ENCODE results near the gene TMEM63C. TPM values are rescaled to one million over a fixed set of nuclear protein-coding genes. Genes with fewer than 3 reads are reported as not detected.

TMEM63C gene
- total RNA-seq, 1 experiment from 2014 or later = 0.66 TPM

DNA sequence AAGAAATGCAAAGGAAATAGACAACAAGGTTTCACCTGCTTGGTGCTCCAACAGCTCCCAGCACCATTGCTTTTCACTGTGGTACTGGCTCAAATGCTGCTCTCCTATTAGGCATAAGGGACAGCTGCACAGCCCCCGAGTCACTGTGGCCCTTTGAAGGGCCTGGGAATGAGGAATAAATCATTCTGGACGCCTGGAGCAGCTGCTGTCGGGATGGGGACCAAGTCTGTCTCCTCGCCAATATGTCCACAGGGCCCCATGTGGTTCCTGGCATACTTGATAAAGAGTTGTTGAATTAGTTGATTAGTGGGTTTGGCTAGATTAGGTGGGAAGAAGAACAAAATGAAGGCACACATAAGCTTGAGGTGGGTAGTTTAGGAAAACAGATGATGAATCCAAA is 102.5 kb downstream of the TMEM63C start:
- Histone ChIP-seq H3K36me3 (peaks cover 2% of the 10 kb centered on the region), H3K27ac (no peak overlapping the region), H3K9me3 (replicated peaks) (no peaks in the 10 kb centered on the region), H3K27me3 (replicated peaks) (no peaks in the 10 kb centered on the region), H3K4me3 (no peak overlapping the region), H3K4me1 (replicated peaks) (no peaks in the 10 kb centered on the region)
- DNase-seq (ENCODE audit: low read depth in 1 of 2, low spot score in 2 of 2) = no peak

- Histone ChIP-seq H3K27me3 (replicated peaks) (no peaks in the 10 kb centered on the region), H3K4me3 (no peak overlapping the region), H3K27ac (no peak overlapping the region), H3K9me3 (replicated peaks) (no peaks in the 10 kb centered on the region), H3K36me3 (peaks cover 2% of the 10 kb centered on the region), H3K4me1 (replicated peaks) (no peaks in the 10 kb centered on the region)
- no peak for DNase-seq (ENCODE audit: low read depth in 1 of 2, low spot score in 2 of 2)
Measured at GRCh38 chr14:77284466-77284865, 102.9 kb downstream of the TMEM63C start.

- no peak for DNase-seq (ENCODE audit: low read depth in 1 of 2, low spot score in 2 of 2)
- Histone ChIP-seq H3K27me3 (replicated peaks) (no peaks in the 10 kb centered on the region), H3K9me3 (replicated peaks) (no peaks in the 10 kb centered on the region), H3K4me1 (replicated peaks) (no peaks in the 10 kb centered on the region), H3K4me3 (no peak overlapping the region), H3K27ac (no peak overlapping the region), H3K36me3 (peaks cover 2% of the 10 kb centered on the region)
Measured at GRCh38 chr14:77286576-77286975, 105.0 kb downstream of the TMEM63C start.

GRCh38 chr14:77290705-77291104 is 109.1 kb downstream of the TMEM63C start:
- Histone ChIP-seq H3K27ac (no peak overlapping the region), H3K4me1 (replicated peaks) (no peaks in the 10 kb centered on the region), H3K36me3 (no peaks in the 10 kb centered on the region; the same call in none of the 2 replicates), H3K27me3 (replicated peaks) (no peaks in the 10 kb centered on the region), H3K4me3 (no peak overlapping the region), H3K9me3 (replicated peaks) (no peaks in the 10 kb centered on the region)
- DNase-seq (ENCODE audit: low read depth in 1 of 2, low spot score in 2 of 2) = no peak

GRCh38 chr14:77296155-77296554 is 114.6 kb downstream of the TMEM63C start:
- Histone ChIP-seq H3K27ac (no peak overlapping the region), H3K9me3 (replicated peaks) (no peaks in the 10 kb centered on the region), H3K4me1 (replicated peaks) (peaks cover 3% of the 10 kb centered on the region; the same call in 1 of the 2 replicates), H3K4me3 (no peak overlapping the region), H3K27me3 (replicated peaks) (no peaks in the 10 kb centered on the region), H3K36me3 (0 out of 2 replicates have a peak, but pooled peaks cover 3% of the 10 kb centered on the region)
- DNase-seq (ENCODE audit: low read depth in 1 of 2, low spot score in 2 of 2) = no peak

- H3K27ac ChIP-seq = no peak overlapping the region
- no peak for DNase-seq (ENCODE audit: low read depth in 1 of 2, low spot score in 2 of 2)
- peaks cover 3% of the 10 kb centered on the region; the same call in 1 of the 2 replicates for H3K36me3 ChIP-seq
- H3K9me3 ChIP-seq (replicated peaks) = no peaks in the 10 kb centered on the region
- no peak overlapping the region for H3K4me3 ChIP-seq
- no peaks in the 10 kb centered on the region for H3K27me3 ChIP-seq (replicated peaks)
- peaks cover 5% of the 10 kb centered on the region; the same call in 1 of the 2 replicates for H3K4me1 ChIP-seq (replicated peaks)
Measured at GRCh38 chr14:77296906-77297305, 115.3 kb downstream of the TMEM63C start.

DNA sequence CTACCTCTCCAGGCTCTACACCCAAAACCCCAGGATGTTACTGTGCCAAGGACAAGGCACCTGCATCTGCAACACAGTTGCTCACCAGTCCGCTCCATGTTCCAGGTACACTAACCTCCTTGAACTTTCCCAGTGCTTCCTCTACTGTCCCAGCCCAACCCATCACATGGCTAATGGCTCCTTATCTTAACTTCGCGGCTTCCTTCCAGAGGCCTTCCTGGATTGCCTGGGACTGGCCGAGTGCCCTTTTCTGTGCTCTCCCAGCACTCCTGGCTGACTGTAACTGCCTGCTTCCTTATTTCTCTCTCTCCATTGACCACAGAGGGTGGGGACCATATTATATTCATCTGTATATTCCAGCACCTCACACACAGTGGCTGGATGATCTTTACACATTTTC is 118.2 kb downstream of the TMEM63C start:
- H3K27me3 ChIP-seq (replicated peaks) = no peaks in the 10 kb centered on the region
- peaks cover 3% of the 10 kb centered on the region; the same call in 1 of the 2 replicates for H3K36me3 ChIP-seq
- no peaks in the 10 kb centered on the region for H3K9me3 ChIP-seq (replicated peaks)
- H3K4me3 ChIP-seq = no peak overlapping the region
- no peak for DNase-seq (ENCODE audit: low read depth in 1 of 2, low spot score in 2 of 2)
- H3K27ac ChIP-seq = no peak overlapping the region
- H3K4me1 ChIP-seq (replicated peaks) = peaks cover 30% of the 10 kb centered on the region

- Histone ChIP-seq H3K27me3 (replicated peaks) (no peaks in the 10 kb centered on the region), H3K9me3 (replicated peaks) (no peaks in the 10 kb centered on the region), H3K27ac (no peak overlapping the region), H3K4me3 (no peak overlapping the region), H3K36me3 (peaks cover 3% of the 10 kb centered on the region; the same call in 1 of the 2 replicates), H3K4me1 (replicated peaks) (peaks cover 32% of the 10 kb centered on the region)
- peak; percentile 68 to 76 for DNase-seq (ENCODE audit: low read depth in 1 of 2, low spot score in 2 of 2)
Measured at GRCh38 chr14:77301103-77301502, 119.5 kb downstream of the TMEM63C start.

- Histone ChIP-seq H3K27ac (peak overlapping the region; percentile 13; the same call in 1 of the 2 replicates), H3K4me1 (replicated peaks) (peaks cover 47% of the 10 kb centered on the region), H3K9me3 (replicated peaks) (no peaks in the 10 kb centered on the region), H3K4me3 (no peak overlapping the region), H3K36me3 (no peaks in the 10 kb centered on the region; the same call in 1 of the 2 replicates), H3K27me3 (replicated peaks) (no peaks in the 10 kb centered on the region)
- peak; percentile 56 to 65 for DNase-seq (ENCODE audit: low read depth in 1 of 2, low spot score in 2 of 2)
Measured at GRCh38 chr14:77302926-77303325, 121.3 kb downstream of the TMEM63C start.

- Histone ChIP-seq H3K27ac (peak overlapping the region; percentile 13; the same call in 1 of the 2 replicates), H3K27me3 (replicated peaks) (no peaks in the 10 kb centered on the region), H3K9me3 (replicated peaks) (no peaks in the 10 kb centered on the region), H3K4me1 (replicated peaks) (peaks cover 47% of the 10 kb centered on the region), H3K36me3 (no peaks in the 10 kb centered on the region; the same call in 1 of the 2 replicates), H3K4me3 (no peak overlapping the region)
- DNase-seq (ENCODE audit: low read depth in 1 of 2, low spot score in 2 of 2) = peak; percentile 77 to 85
Measured at GRCh38 chr14:77303417-77304156, 122.0 kb downstream of the TMEM63C start.

GRCh38 chr14:77305696-77306095 is 124.1 kb downstream of the TMEM63C start:
- no peak overlapping the region for H3K27ac ChIP-seq
- H3K36me3 ChIP-seq = no peaks in the 10 kb centered on the region; the same call in 1 of the 2 replicates
- no peaks in the 10 kb centered on the region for H3K9me3 ChIP-seq (replicated peaks)
- H3K27me3 ChIP-seq (replicated peaks) = no peaks in the 10 kb centered on the region
- no peak for DNase-seq (ENCODE audit: low read depth in 1 of 2, low spot score in 2 of 2)
- H3K4me3 ChIP-seq = no peak overlapping the region
- peaks cover 47% of the 10 kb centered on the region for H3K4me1 ChIP-seq (replicated peaks)

DNA sequence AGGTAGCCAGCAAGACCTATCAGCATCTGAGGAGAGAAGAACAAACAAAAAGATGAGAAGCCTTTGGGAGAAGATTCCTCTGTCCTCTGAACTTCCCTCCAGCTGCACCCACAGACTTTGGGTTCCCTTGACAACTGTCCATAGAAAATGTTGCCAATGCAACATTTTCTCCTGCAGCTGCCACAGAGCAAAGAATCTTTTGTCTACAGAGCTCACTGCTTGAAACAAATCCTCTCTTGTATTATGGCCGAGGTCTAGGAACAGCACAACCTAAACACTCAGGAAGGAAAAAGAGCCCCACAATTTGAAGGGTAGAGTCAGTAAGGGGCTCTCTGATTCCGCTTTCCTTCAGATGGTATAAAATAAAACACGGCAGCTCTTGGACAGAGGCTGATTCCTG is 124.8 kb downstream of the TMEM63C start:
- no peaks in the 10 kb centered on the region; the same call in 1 of the 2 replicates for H3K36me3 ChIP-seq
- H3K27me3 ChIP-seq (replicated peaks) = no peaks in the 10 kb centered on the region
- peaks cover 41% of the 10 kb centered on the region for H3K4me1 ChIP-seq (replicated peaks)
- no peak for DNase-seq (ENCODE audit: low read depth in 1 of 2, low spot score in 2 of 2)
- no peak overlapping the region for H3K4me3 ChIP-seq
- peak overlapping the region; percentile 28; the same call in 1 of the 2 replicates for H3K27ac ChIP-seq
- H3K9me3 ChIP-seq (replicated peaks) = no peaks in the 10 kb centered on the region

DNA sequence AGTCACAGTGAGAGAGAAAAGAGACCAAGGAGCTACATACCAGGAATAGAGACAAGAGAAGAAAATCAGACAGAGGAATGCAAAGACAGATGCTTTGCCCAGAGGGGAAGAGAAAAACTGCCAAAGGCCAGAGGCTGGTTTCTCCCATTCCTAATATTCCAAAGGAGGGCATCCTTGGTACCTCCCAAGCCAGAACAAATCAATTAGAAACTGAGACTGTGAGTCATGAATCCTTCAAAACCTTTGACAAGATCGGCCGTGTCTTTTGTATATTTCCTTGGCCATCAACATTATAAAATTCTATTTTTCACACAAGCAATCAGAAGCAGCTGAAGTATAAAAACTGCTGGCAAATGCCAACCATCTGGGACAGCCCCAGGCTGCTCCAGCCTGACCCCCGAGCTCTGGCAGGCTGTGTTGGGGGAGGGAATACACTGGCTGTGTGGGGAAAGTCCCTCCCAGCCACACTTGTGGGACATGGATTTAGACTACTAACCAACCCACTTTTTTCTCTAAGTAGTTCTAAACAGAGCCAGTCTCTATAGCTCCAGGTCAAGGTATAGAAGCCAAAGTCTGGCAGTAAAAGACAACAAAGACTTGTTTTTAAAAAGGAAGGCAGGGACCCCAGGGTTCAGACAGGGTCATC is 125.4 kb downstream of the TMEM63C start:
- Histone ChIP-seq H3K27ac (peak overlapping the region; percentile 28; the same call in 1 of the 2 replicates), H3K36me3 (no peaks in the 10 kb centered on the region; the same call in 1 of the 2 replicates), H3K27me3 (replicated peaks) (no peaks in the 10 kb centered on the region), H3K4me3 (no peak overlapping the region), H3K4me1 (replicated peaks) (peaks cover 41% of the 10 kb centered on the region), H3K9me3 (replicated peaks) (no peaks in the 10 kb centered on the region)
- DNase-seq (ENCODE audit: low read depth in 1 of 2, low spot score in 2 of 2) = peak in 1 of 2 experiments; percentile 40
